T47D (cell line): ENCODE results near the gene SLC51A.
"Not testable (repeated sequence)": the region's sequence is repeated elsewhere in the genome, so short reads cannot be mapped to it uniquely, and the experiment has no call there.

Source experiments
- DNase-seq, 2 experiments: peaks; one replicate each; pipeline versions ENCODE4 v3.0.0 to v3.0.0-alpha.2; 2011 to 2012; ENCODE audit warnings: low read depth in 1 of 2, low spot score in 1 of 2
- JUND ChIP-seq: IDR thresholded peaks from 2 replicates; pipeline ENCODE4 v1.6.1; 2012; ENCODE audit warnings: low read depth
- in situ Hi-C: cut with HindIII; loops from 2 replicates; pipeline ENCODE4 v1.10.0; 2016; ENCODE audit warnings: low sequenced_read_pairs, low pct_unique_long_range_greater_than_20kb

The SLC51A gene

GRCh38 chr3:196180346-196180745 is 36.0 kb upstream of the SLC51A start:
- no peak for TF ChIP-seq JUND
- in situ Hi-C loops: no loop called here
- DNase-seq: no peak

- no peak for DNase-seq
- TF ChIP-seq JUND: no peak
- in situ Hi-C loops: no loop called here
These were observed 35.2 kb upstream of the SLC51A start for GRCh38 chr3:196181127-196181546.

GRCh38 chr3:196184169-196184432 is 32.2 kb upstream of the SLC51A start:
- in situ Hi-C loops, DNase-seq: not testable (repeated sequence)

- no peak for DNase-seq
- TF ChIP-seq JUND: no peak
- in situ Hi-C loops: no loop called here
These were observed 31.5 kb upstream of the SLC51A start for GRCh38 chr3:196184881-196185280.

GRCh38 chr3:196186651-196187573 is 29.4 kb upstream of the SLC51A start:
- DNase-seq: no peak
- in situ Hi-C loops: no loop called here
- TF ChIP-seq JUND: no peak

DNA sequence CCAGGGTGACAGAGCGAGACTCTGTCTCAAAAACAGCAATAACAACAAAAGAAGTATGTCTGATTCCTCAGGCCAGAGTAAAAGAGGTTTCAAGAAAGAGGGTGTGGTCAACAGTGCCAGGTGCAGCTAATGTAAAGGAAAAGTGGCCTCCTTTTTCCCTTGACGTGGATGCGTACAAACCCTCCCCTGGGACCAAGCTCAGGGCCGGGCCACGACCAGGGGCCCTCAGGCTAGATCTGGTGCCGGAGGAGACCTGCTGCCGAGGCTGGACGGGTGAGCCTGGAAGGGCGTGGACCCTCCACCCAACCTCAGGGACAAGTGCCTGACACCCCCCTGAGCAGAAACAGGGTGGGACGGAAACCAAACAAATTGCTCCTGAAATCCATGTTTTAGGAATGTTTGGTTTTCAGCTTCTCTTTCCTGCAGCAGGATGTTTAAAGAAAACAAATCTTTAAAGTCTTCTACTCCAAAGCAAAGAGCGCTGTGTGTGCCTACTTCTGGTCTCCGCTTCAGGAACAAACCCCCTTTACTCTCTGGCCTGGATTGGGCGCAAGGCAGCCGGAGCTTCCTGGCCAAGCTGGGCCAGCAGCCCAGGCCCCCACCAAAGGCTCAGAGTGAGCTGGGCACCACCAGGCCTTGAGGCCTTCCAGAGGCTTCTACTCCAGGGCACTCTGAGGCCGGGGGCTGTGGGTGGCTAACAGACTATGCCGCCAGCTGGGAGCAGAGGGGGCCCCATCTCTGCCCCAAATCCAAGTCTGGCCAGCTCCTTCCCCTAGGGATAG is 26.6 kb upstream of the SLC51A start:
- in situ Hi-C loops: no loop called here
- no peak for TF ChIP-seq JUND
- DNase-seq: no peak

DNA sequence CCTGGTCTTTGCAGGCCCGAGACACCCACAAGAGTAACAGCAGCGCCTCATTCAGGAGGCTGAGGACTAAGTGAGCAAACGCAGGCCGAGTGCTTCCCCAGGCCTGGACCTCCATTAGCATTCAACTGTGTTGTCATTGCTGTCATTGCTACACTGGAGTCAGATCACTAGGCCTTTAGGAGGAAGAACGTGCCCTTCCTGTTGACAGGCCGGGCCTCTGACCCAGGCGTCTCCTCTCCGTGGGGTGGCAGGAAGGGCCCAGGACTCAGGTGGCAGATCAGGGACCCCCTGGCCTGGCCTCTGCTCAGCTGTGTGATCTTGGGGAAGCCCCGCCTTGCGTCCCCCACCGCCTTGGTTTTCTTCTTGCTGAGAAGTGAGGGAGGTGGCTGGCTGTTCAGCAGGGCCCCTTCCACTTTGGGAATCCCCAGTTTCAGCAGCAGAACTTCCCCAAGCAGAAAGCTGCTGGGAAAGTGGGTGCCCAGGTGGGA is 24.3 kb upstream of the SLC51A start:
- in situ Hi-C loops: no loop called here
- no peak for DNase-seq
- no peak for TF ChIP-seq JUND

GRCh38 chr3:196192524-196193051 is 23.7 kb upstream of the SLC51A start:
- in situ Hi-C loops: no loop called here
- TF ChIP-seq JUND: no peak
- peak in 1 of 2 experiments; percentile 93 for DNase-seq

DNA sequence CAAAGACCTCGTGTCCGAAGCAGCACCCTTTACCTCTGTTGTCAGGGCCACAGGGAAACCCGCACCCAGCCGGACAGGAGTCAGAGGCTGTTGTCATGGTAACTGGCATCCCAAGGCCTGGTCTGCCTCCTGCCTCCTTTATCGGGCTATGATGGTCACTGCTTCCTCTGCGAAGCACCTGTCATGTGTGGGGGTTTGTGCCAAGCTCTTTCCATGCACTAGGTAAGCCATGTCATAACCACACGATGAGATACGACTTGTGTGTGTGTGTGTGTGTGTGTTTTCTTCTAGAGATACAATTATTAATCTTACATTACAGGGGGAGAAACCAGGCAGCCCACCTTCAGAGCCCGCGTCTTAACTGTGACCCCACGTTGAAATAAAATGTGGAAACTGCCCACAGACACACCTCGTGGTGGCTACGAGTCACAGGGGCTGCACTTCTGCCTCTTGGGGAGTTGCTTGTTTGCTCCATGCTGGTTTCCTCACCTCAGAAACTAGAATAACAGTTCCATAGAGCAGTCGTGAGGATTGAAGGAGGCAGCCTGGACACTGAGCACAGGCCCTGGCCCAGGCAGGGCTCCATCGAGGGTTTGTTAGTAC is 23.1 kb upstream of the SLC51A start:
- TF ChIP-seq JUND: no peak
- in situ Hi-C loops: no loop called here
- DNase-seq: no peak

DNA sequence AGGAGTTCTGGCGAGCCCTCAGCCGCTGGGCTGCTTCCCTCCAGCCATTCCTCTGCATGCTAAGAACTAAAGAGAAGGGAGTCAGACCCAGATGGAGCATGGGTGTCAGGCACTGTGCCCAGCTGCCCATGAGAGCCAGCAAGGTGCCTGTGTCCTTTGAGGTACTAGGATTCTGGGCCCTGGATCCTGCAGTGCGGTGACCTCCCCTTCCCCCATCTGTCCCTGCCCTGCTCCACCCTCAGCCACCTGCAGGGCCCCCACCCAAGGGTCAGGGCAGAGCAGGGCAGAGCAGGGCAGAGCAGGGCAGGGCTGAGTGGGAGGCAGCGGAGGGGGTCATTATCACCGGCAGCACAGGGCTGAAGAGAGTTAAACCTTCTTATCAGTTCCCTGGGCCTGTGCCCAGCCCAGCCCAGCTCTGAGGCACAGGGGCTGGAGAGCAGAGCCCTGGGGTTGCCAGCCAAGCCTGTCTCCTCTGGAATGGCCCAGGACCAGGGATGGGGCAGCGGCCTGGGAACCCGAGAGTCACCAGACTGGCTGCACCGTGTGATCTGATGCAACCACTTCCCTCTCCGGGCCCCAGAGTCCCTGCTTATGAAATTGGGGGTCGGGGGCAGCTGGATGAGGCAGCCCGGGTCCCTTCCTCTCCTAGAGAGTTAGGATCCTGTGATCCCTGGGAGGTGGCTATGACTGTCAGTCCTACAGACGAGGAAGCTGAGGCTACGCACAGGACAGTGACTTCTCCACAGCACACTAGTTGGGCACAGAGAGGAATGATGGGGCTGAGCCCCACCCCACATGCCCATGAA is 22.4 kb upstream of the SLC51A start:
- TF ChIP-seq JUND: no peak
- no peak for DNase-seq
- in situ Hi-C loops: no loop called here

GRCh38 chr3:196194542-196194915 is 21.8 kb upstream of the SLC51A start:
- DNase-seq: no peak
- in situ Hi-C loops: no loop called here
- TF ChIP-seq JUND: no peak

GRCh38 chr3:196195664-196196265 is 20.6 kb upstream of the SLC51A start:
- TF ChIP-seq JUND: no peak
- DNase-seq: no peak
- in situ Hi-C loops: no loop called here
